Upper lobe of left lung (tissue), 4 donors: ENCODE measurements around the gene FBN3.

Source experiments
- EP300 ChIP-seq, 4 donors: sonication (generic); formaldehyde crosslinking; IDR thresholded peaks; one replicate each; pipeline ENCODE4 v1.5.1; 2017; ENCODE audit warnings: antibody characterized with exemption in 4 of 4, control low read depth in 2 of 4
- POLR2A ChIP-seq, 4 donors: fragments of 450-650 bp; IDR thresholded peaks; one replicate each; pipeline ENCODE4 v1.5.1; 2016 to 2017; ENCODE audit warnings: antibody characterized with exemption in 4 of 4, mild to moderate bottlenecking in 2 of 4
- TF ChIP-seq, protein P1 (sequence below), 6 experiments: fragments of 450-650 bp in 4 of 6; fragments of 200-600 bp in 2 of 6; sonication (generic) in 2 of 6; IDR thresholded peaks; one replicate each; pipeline ENCODE4 v1.5.1; 2016 to 2019; ENCODE audit warnings: antibody characterized with exemption in 6 of 6

DNA sequence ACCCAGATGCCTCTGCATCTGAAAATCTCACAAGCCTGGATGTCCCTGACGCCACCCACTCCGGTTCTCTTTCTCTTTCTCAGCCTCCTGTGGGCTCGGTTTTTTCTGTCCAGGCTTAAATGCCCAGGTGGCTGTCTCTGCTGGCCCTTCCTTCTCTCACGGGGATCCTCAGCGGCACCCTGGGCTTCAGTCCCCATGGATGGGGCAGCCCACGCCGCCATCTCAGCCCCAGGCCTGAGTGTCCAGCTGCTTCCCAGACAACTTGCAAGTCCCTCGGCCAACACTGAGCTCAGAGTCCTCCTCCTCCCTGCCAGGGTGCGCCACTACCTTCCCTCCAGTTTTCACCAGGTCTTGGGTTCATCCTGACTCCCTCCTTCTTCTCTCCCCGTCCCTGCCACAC lies 6.4 kb downstream of the FBN3 start:
- TF ChIP-seq, protein P1, sequence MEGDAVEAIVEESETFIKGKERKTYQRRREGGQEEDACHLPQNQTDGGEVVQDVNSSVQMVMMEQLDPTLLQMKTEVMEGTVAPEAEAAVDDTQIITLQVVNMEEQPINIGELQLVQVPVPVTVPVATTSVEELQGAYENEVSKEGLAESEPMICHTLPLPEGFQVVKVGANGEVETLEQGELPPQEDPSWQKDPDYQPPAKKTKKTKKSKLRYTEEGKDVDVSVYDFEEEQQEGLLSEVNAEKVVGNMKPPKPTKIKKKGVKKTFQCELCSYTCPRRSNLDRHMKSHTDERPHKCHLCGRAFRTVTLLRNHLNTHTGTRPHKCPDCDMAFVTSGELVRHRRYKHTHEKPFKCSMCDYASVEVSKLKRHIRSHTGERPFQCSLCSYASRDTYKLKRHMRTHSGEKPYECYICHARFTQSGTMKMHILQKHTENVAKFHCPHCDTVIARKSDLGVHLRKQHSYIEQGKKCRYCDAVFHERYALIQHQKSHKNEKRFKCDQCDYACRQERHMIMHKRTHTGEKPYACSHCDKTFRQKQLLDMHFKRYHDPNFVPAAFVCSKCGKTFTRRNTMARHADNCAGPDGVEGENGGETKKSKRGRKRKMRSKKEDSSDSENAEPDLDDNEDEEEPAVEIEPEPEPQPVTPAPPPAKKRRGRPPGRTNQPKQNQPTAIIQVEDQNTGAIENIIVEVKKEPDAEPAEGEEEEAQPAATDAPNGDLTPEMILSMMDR (IDR thresholded peaks at IDR 0.05): no peak
- TF ChIP-seq POLR2A (IDR thresholded peaks at IDR 0.05) (no peak), EP300 (IDR thresholded peaks at IDR 0.05) (no peak)
